NT2/D1 (cell line): ENCODE measurements around the gene LEMD3.

ENCODE experiments used
- DNase-seq: peaks from one replicate; pipeline ENCODE4 v3.0.0-alpha.2; 2011; ENCODE audit warnings: low read depth, low spot score
- H3K27me3 ChIP-seq: 2 replicates; pipeline ENCODE4 v1.6.0; 2011; ENCODE audit warnings: mild to moderate bottlenecking; ENCODE audit not compliant: insufficient read length, insufficient read depth
- H3K36me3 ChIP-seq: 2 replicates; pipeline ENCODE4 v1.6.1; 2011; ENCODE audit warnings: mild to moderate bottlenecking, low read length, mixed read lengths; ENCODE audit not compliant: insufficient read depth, insufficient read length
- H3K4me1 ChIP-seq: 2 replicates; pipeline ENCODE4 v1.5.1; 2011; ENCODE audit not compliant: insufficient read depth, insufficient read length
- H3K4me3 ChIP-seq: 2 replicates; pipeline ENCODE4 v1.5.1; 2011; ENCODE audit warnings: low read depth; ENCODE audit not compliant: insufficient read length
- H3K9ac ChIP-seq: 2 replicates; pipeline ENCODE4 v1.6.0; 2011; ENCODE audit warnings: low read depth; ENCODE audit not compliant: insufficient read length
- H3K9me3 ChIP-seq: 2 replicates; pipeline ENCODE4 v1.5.1; 2011; ENCODE audit warnings: mild to moderate bottlenecking, low read length; ENCODE audit not compliant: insufficient read depth
- SUZ12 ChIP-seq: IDR thresholded peaks from 2 replicates; pipeline ENCODE4 v1.6.1; 2011; ENCODE audit not compliant: insufficient read length, insufficient read depth; ENCODE audit errors: extremely low read depth
- YY1 ChIP-seq: IDR thresholded peaks from 2 replicates; pipeline ENCODE4 v1.6.1; 2011; ENCODE audit not compliant: insufficient read length, insufficient read depth
- ZNF274 ChIP-seq: IDR thresholded peaks from 2 replicates; pipeline ENCODE4 v1.6.1; 2011; ENCODE audit warnings: mild to moderate bottlenecking, low read depth, low read length

Gene LEMD3

GRCh38 chr12:65126482-65126881, 42.9 kb upstream of the LEMD3 start:
- no peak overlapping the region for H3K9ac ChIP-seq
- peaks cover 29% of the 10 kb centered on the region for H3K27me3 ChIP-seq
- no peak overlapping the region for H3K4me3 ChIP-seq
- TF ChIP-seq SUZ12 (no peak), YY1 (no peak), ZNF274 (no peak)
- no peaks in the 10 kb centered on the region for H3K36me3 ChIP-seq
- H3K9me3 ChIP-seq, result no peaks in the 10 kb centered on the region
- peaks cover 3% of the 10 kb centered on the region for H3K4me1 ChIP-seq
- no peak for DNase-seq

- no peaks in the 10 kb centered on the region for H3K36me3 ChIP-seq
- H3K9me3 ChIP-seq, result no peaks in the 10 kb centered on the region
- no peak for TF ChIP-seq ZNF274
- TF ChIP-seq YY1, result no peak
- TF ChIP-seq SUZ12, result no peak
- peaks cover 18% of the 10 kb centered on the region for H3K27me3 ChIP-seq
- no peak overlapping the region for H3K9ac ChIP-seq
- no peak overlapping the region for H3K4me3 ChIP-seq
- no peaks in the 10 kb centered on the region for H3K4me1 ChIP-seq
- DNase-seq, result no peak
Observed at GRCh38 chr12:65133879-65134278, 35.5 kb upstream of the LEMD3 start.

- Histone ChIP-seq H3K4me3 (no peak overlapping the region), H3K4me1 (no peaks in the 10 kb centered on the region), H3K9me3 (no peaks in the 10 kb centered on the region), H3K36me3 (no peaks in the 10 kb centered on the region), H3K9ac (no peak overlapping the region), H3K27me3 (peaks cover 5% of the 10 kb centered on the region)
- no peak for DNase-seq
- TF ChIP-seq ZNF274 (no peak), YY1 (no peak), SUZ12 (no peak)
Observed at GRCh38 chr12:65139389-65139788, 30.0 kb upstream of the LEMD3 start.

GRCh38 chr12:65140738-65141137, 28.6 kb upstream of the LEMD3 start:
- H3K27me3 ChIP-seq, result no peaks in the 10 kb centered on the region
- no peaks in the 10 kb centered on the region for H3K36me3 ChIP-seq
- no peaks in the 10 kb centered on the region for H3K4me1 ChIP-seq
- H3K9ac ChIP-seq, result no peak overlapping the region
- no peaks in the 10 kb centered on the region for H3K9me3 ChIP-seq
- no peak overlapping the region for H3K4me3 ChIP-seq
- DNase-seq, result no peak
- TF ChIP-seq SUZ12, result no peak
- TF ChIP-seq ZNF274, result no peak
- no peak for TF ChIP-seq YY1

- no peak for DNase-seq
- H3K4me1 ChIP-seq, result no peaks in the 10 kb centered on the region
Observed at GRCh38 chr12:65147312-65147905, 22.0 kb upstream of the LEMD3 start.

GRCh38 chr12:65152012-65152411, 17.4 kb upstream of the LEMD3 start:
- Histone ChIP-seq H3K9ac (no peak overlapping the region), H3K27me3 (no peaks in the 10 kb centered on the region), H3K9me3 (no peaks in the 10 kb centered on the region), H3K36me3 (no peaks in the 10 kb centered on the region), H3K4me1 (no peaks in the 10 kb centered on the region), H3K4me3 (no peak overlapping the region)
- no peak for DNase-seq
- TF ChIP-seq YY1, result no peak
- no peak for TF ChIP-seq ZNF274
- TF ChIP-seq SUZ12, result no peak

More at GRCh38 chr12:65147312-65147905, 22.0 kb upstream of the LEMD3 start:
- Histone ChIP-seq H3K4me3 (no peak overlapping the region), H3K27me3 (no peaks in the 10 kb centered on the region), H3K9me3 (no peaks in the 10 kb centered on the region), H3K9ac (no peak overlapping the region), H3K36me3 (no peaks in the 10 kb centered on the region)
- TF ChIP-seq ZNF274 (no peak), SUZ12 (no peak), YY1 (no peak)

- H3K4me3 ChIP-seq, result no peak overlapping the region
- H3K27me3 ChIP-seq, result no peaks in the 10 kb centered on the region
- no peak overlapping the region for H3K9ac ChIP-seq
- no peaks in the 10 kb centered on the region for H3K4me1 ChIP-seq
- H3K9me3 ChIP-seq, result no peaks in the 10 kb centered on the region
- no peaks in the 10 kb centered on the region for H3K36me3 ChIP-seq
- DNase-seq, result no peak
- no peak for TF ChIP-seq SUZ12
- TF ChIP-seq ZNF274, result no peak
- TF ChIP-seq YY1, result no peak
Observed at GRCh38 chr12:65152596-65152995, 16.8 kb upstream of the LEMD3 start.

- DNase-seq, result no peak
- Histone ChIP-seq H3K9me3 (no peaks in the 10 kb centered on the region), H3K9ac (no peak overlapping the region), H3K4me3 (no peak overlapping the region), H3K36me3 (no peaks in the 10 kb centered on the region), H3K27me3 (no peaks in the 10 kb centered on the region), H3K4me1 (no peaks in the 10 kb centered on the region)
- TF ChIP-seq ZNF274 (no peak), YY1 (no peak), SUZ12 (no peak)
Observed at GRCh38 chr12:65155784-65156183, 13.6 kb upstream of the LEMD3 start.
